ENCODE measurements around the gene RANBP17. TPM values are rescaled to one million over a fixed set of nuclear protein-coding genes. Genes with fewer than 3 reads are reported as not detected.

The RANBP17 gene
- total RNA-seq, 1 donor from 2014 or later: 3.9 TPM

GRCh38 chr5:171306781-171307591 lies 445.2 kb downstream of the RANBP17 start:
- DNase-seq (no peak), ATAC-seq (no peak)
- intact Hi-C loops (cut with micrococcal nuclease): no loop called here

GRCh38 chr5:171307789-171308452 lies 446.1 kb downstream of the RANBP17 start:
- no peak for ATAC-seq
- no peak for DNase-seq
- intact Hi-C loops (cut with micrococcal nuclease): no loop called here

GRCh38 chr5:171308453-171309275 lies 446.8 kb downstream of the RANBP17 start, which contains the start of gene TLX3:
Gene TLX3 (plus strand): TSS chr5:171309248. CDS start chr5:171309366, 118 bp downstream.
- DNase-seq (no peak), ATAC-seq (no peak)
- intact Hi-C loops (cut with micrococcal nuclease): no loop called here

GRCh38 chr5:171309276-171310211 lies 447.7 kb downstream of the RANBP17 start:
- intact Hi-C loops (cut with micrococcal nuclease): no loop called here
- no peak for ATAC-seq
- DNase-seq: no peak

GRCh38 chr5:171310212-171310818 lies 448.5 kb downstream of the RANBP17 start:
- intact Hi-C loops (cut with micrococcal nuclease): no loop called here
- DNase-seq (no peak), ATAC-seq (no peak)

GRCh38 chr5:171310819-171311321 lies 449.1 kb downstream of the RANBP17 start:
- intact Hi-C loops (cut with micrococcal nuclease): no loop called here
- DNase-seq (no peak), ATAC-seq (no peak)

GRCh38 chr5:171311322-171312077 lies 449.7 kb downstream of the RANBP17 start:
- ATAC-seq: no peak
- intact Hi-C loops (cut with micrococcal nuclease): no loop called here
- DNase-seq: no peak

GRCh38 chr5:171312129-171312974 lies 450.5 kb downstream of the RANBP17 start:
- no peak for DNase-seq
- ATAC-seq: no peak
- intact Hi-C loops (cut with micrococcal nuclease): no loop called here

GRCh38 chr5:171313481-171314206 lies 451.8 kb downstream of the RANBP17 start:
- no peak for DNase-seq
- intact Hi-C loops (cut with micrococcal nuclease): no loop called here
- no peak for ATAC-seq

- peak; percentile 67 for DNase-seq
- peak; percentile 71 for ATAC-seq
- intact Hi-C loops (cut with micrococcal nuclease): no loop called here
These were observed 453.0 kb downstream of the RANBP17 start for GRCh38 chr5:171314728-171315385.

GRCh38 chr5:171315386-171315891 lies 453.6 kb downstream of the RANBP17 start:
- intact Hi-C loops (cut with micrococcal nuclease): no loop called here
- no peak for DNase-seq
- peak; percentile 20 for ATAC-seq

- intact Hi-C loops (cut with micrococcal nuclease): no loop called here
- ATAC-seq (no peak), DNase-seq (no peak)
These were observed 454.1 kb downstream of the RANBP17 start for GRCh38 chr5:171315925-171316257.

GRCh38 chr5:171316258-171317121 lies 454.7 kb downstream of the RANBP17 start:
- ATAC-seq (no peak), DNase-seq (no peak)
- intact Hi-C loops (cut with micrococcal nuclease): no loop called here

GRCh38 chr5:171317230-171317629 lies 455.4 kb downstream of the RANBP17 start:
- DNase-seq: no peak
- peak; percentile 41 for ATAC-seq
- intact Hi-C loops (cut with micrococcal nuclease): no loop called here
